ENCODE measurements around the gene DPYSL3.

Gene DPYSL3

DNA sequence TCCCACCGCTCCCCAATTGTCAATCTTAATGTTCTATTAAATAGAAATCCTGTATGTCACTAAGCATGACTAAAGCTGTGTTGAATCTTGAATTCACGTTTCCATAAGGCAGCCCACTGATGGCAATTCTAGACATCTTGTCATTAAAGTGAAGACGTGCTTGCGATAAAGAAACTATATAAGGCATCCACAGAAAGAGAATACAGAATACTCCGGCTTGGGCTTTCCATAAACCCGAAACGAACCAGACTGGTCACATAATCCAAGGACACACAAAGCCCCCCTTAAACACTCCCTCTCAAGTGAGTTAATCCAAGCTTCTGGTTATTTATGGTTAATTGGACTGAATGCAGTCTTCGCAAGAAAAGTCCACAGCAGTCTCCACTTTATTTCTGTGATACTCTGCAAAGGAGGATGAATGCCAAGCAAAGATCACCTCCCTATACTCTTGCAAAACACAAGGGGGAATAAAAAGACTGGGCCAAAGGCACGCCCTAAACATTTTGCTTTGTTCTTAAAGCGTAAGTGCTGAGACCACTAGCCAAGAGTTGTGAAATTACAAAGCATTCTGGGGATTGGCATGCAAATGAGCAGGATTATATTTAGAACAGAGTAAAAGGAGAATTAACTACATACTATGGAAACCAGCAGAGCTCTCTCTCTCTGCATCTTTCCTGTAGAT lies 54.7 kb downstream of the DPYSL3 start:
- no peaks in the 10 kb centered on the region for H3K79me2 ChIP-seq (ENCODE audit: low read length)
- H3K27me3 ChIP-seq (replicated peaks; ENCODE audit: insufficient read depth, low read length): no peaks in the 10 kb centered on the region
- no peaks in the 10 kb centered on the region for H3K9me3 ChIP-seq (replicated peaks; ENCODE audit: insufficient read depth, low read length)
- no peaks in the 10 kb centered on the region for H3F3A ChIP-seq (ENCODE audit: insufficient read depth, low read length)
- TF ChIP-seq CTCF (IDR thresholded peaks at IDR 0.05; ENCODE audit: low read length) (no peak), EZH2phosphoT487 (IDR thresholded peaks at IDR 0.05; ENCODE audit: low read length) (no peak), EZH2 (optimal IDR thresholded peaks at IDR 0.05; ENCODE audit: low read depth, low read length) (no peak)
- peaks cover 12% of the 10 kb centered on the region; the same call in 1 of the 2 replicates for H3K4me1 ChIP-seq (ENCODE audit: low read length)
- H3K9me2 ChIP-seq (replicated peaks; ENCODE audit: insufficient read depth, low read length): no peaks in the 10 kb centered on the region
- peak; percentile 15 for DNase-seq
- no peak overlapping the region for H3K9ac ChIP-seq (ENCODE audit: low read length)
- no peak overlapping the region for H3K27ac ChIP-seq (ENCODE audit: low read length)
- peak overlapping the region; percentile 34; the same call in 1 of the 2 replicates for H2AFZ ChIP-seq (ENCODE audit: low read length)
- no peak overlapping the region for H3K4me2 ChIP-seq (ENCODE audit: low read depth, low read length)
- no peaks in the 10 kb centered on the region for H3K36me3 ChIP-seq (replicated peaks; ENCODE audit: insufficient read depth, low read length)
- H3K4me3 ChIP-seq (ENCODE audit: low read length): no peak overlapping the region
- no peaks in the 10 kb centered on the region for H4K20me1 ChIP-seq (ENCODE audit: insufficient read depth, low read length)

DNA sequence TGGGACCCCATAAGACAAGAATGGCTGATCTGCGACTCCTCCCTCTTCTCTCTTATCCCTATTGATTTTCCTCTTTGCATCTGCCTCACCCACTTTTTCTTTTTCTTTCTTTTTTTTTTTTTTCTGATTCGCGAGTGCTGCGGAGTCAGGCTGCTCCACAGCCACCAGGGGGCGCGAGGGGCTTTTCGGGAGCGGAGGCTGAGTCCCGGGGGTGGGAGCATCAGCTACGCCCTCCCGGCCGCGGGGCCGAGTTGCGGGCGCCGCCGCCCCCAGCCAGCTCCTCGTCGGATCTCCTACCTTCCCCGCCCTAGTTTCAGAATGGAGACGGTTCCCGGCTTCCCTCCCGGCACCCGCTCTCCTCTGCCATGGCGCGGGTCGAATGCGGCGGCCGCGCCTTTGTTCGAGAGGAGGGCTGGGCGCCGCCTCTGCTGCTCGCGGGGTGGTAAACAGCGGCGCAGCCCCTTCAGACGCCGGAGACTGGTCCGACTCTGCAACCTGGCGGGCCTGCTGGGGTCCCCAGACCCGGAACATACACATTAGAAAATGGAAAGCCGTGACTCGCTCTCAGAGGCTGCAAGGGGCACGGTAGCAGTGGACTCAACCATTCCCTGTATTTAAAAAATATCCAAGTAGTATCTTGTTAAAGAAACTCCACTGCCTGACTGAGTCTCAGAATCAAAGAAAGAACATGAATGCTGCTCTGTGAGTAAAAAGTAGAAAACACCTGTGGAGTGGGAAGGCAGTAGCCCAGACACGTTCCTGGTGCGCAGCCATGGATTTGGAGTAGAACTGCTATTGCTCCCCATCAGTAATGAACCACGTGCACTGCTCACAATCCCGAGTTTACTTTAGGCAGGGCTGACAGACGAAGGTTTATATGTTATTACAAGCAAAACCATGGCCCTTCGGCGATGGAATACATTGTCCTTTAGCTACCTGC lies 55.7 kb downstream of the DPYSL3 start:
- Histone ChIP-seq H3K36me3 (replicated peaks; ENCODE audit: insufficient read depth, low read length) (no peaks in the 10 kb centered on the region), H2AFZ (ENCODE audit: low read length) (peak overlapping the region; percentile 78), H3K4me2 (ENCODE audit: low read depth, low read length) (peak overlapping the region; percentile 99), H3K9me2 (replicated peaks; ENCODE audit: insufficient read depth, low read length) (no peaks in the 10 kb centered on the region), H3K9me3 (replicated peaks; ENCODE audit: insufficient read depth, low read length) (no peaks in the 10 kb centered on the region), H3F3A (ENCODE audit: insufficient read depth, low read length) (no peaks in the 10 kb centered on the region), H4K20me1 (ENCODE audit: insufficient read depth, low read length) (no peaks in the 10 kb centered on the region), H3K27me3 (replicated peaks; ENCODE audit: insufficient read depth, low read length) (no peaks in the 10 kb centered on the region), H3K9ac (ENCODE audit: low read length) (peak overlapping the region; percentile 47; the same call in 1 of the 2 replicates), H3K27ac (ENCODE audit: low read length) (no peak overlapping the region), H3K79me2 (ENCODE audit: low read length) (no peaks in the 10 kb centered on the region), H3K4me1 (ENCODE audit: low read length) (peaks cover 12% of the 10 kb centered on the region; the same call in 1 of the 2 replicates), H3K4me3 (ENCODE audit: low read length) (peak overlapping the region; percentile 74)
- no peak for TF ChIP-seq EZH2phosphoT487 (IDR thresholded peaks at IDR 0.05; ENCODE audit: low read length)
- peak; percentile 84 for TF ChIP-seq CTCF (IDR thresholded peaks at IDR 0.05; ENCODE audit: low read length)
- DNase-seq: peak; percentile 87

DNA sequence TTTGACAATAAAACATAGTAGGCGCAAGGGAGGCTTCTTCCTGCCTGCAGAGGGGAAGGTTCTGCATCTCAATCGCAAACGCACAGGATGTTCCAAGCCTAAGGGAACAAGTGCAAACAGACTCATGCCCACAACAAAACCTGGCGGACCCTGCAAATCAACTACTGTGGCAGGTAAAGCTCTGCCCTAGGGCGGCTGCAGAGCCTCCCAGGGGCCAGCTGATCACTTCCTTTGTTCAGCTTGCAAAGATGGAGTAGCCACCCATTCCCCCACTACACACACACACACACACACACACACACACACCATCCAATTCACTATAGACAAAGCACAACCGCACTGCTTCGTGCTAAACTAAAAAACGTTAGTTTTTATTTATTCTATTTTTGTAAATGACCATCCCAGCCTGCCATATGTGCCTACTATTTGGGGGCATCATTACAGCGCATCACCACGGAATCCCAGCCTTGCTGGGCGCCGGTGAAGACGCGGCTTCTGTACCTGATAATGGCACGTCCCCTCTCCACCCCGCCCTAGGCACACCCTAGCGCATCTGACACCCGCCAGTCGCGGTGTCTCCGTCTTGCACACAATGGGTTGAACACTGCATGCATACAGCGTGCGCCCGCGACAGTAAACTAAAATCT lies 57.6 kb downstream of the DPYSL3 start:
- H3K27ac ChIP-seq (ENCODE audit: low read length): no peak overlapping the region
- H3K9me2 ChIP-seq (replicated peaks; ENCODE audit: insufficient read depth, low read length): no peaks in the 10 kb centered on the region
- H3K4me1 ChIP-seq (ENCODE audit: low read length): peaks cover 12% of the 10 kb centered on the region; the same call in 1 of the 2 replicates
- no peaks in the 10 kb centered on the region for H3K27me3 ChIP-seq (replicated peaks; ENCODE audit: insufficient read depth, low read length)
- H3K9me3 ChIP-seq (replicated peaks; ENCODE audit: insufficient read depth, low read length): no peaks in the 10 kb centered on the region
- no peak overlapping the region for H3K9ac ChIP-seq (ENCODE audit: low read length)
- H4K20me1 ChIP-seq (ENCODE audit: insufficient read depth, low read length): no peaks in the 10 kb centered on the region
- TF ChIP-seq EZH2 (optimal IDR thresholded peaks at IDR 0.05; ENCODE audit: low read depth, low read length) (no peak), CTCF (IDR thresholded peaks at IDR 0.05; ENCODE audit: low read length) (no peak), EZH2phosphoT487 (IDR thresholded peaks at IDR 0.05; ENCODE audit: low read length) (no peak)
- no peaks in the 10 kb centered on the region for H3F3A ChIP-seq (ENCODE audit: insufficient read depth, low read length)
- no peak overlapping the region for H3K4me2 ChIP-seq (ENCODE audit: low read depth, low read length)
- no peak for DNase-seq
- no peaks in the 10 kb centered on the region for H3K79me2 ChIP-seq (ENCODE audit: low read length)
- no peak overlapping the region for H2AFZ ChIP-seq (ENCODE audit: low read length)
- H3K4me3 ChIP-seq (ENCODE audit: low read length): no peak overlapping the region
- H3K36me3 ChIP-seq (replicated peaks; ENCODE audit: insufficient read depth, low read length): no peaks in the 10 kb centered on the region
